HG03135 (cell line): ENCODE data around the gene TRAF3.
"Not testable (repeated sequence)": the region's sequence is repeated elsewhere in the genome, so short reads cannot be mapped to it uniquely, and the experiment has no call there.

ENCODE experiments used
- ATAC-seq: cut with Tn5 transposase; IDR thresholded peaks from one replicate; pipeline ENCODE4 v1.9.1; 2021; ENCODE audit warnings: mild to moderate bottlenecking, moderate library complexity; ENCODE audit not compliant: unreplicated experiment

The TRAF3 gene

GRCh38 chr14:102883554-102883953, 106.3 kb downstream of the TRAF3 start:
- no peak for ATAC-seq

GRCh38 chr14:102885737-102886447, 108.6 kb downstream of the TRAF3 start:
- ATAC-seq, result no peak

- ATAC-seq, result no peak
Measured at GRCh38 chr14:102888748-102889147, 111.5 kb downstream of the TRAF3 start.

- no peak for ATAC-seq
Measured at GRCh38 chr14:102889615-102890014, 112.4 kb downstream of the TRAF3 start.

- no peak for ATAC-seq
Measured at GRCh38 chr14:102891111-102891510, 113.9 kb downstream of the TRAF3 start.

GRCh38 chr14:102891556-102891955, 114.3 kb downstream of the TRAF3 start:
- ATAC-seq, result no peak

- no peak for ATAC-seq
Measured at GRCh38 chr14:102892651-102893050, 115.4 kb downstream of the TRAF3 start.

- no peak for ATAC-seq
Measured at GRCh38 chr14:102893452-102893851, 116.2 kb downstream of the TRAF3 start.

GRCh38 chr14:102896735-102897134, 119.5 kb downstream of the TRAF3 start:
- not testable (repeated sequence) for ATAC-seq

- no peak for ATAC-seq
Measured at GRCh38 chr14:102897299-102898027, 120.2 kb downstream of the TRAF3 start.

GRCh38 chr14:102898298-102898697, 121.0 kb downstream of the TRAF3 start:
- no peak for ATAC-seq

- no peak for ATAC-seq
Measured at GRCh38 chr14:102898776-102899515, 121.7 kb downstream of the TRAF3 start.

- ATAC-seq, result no peak
Measured at GRCh38 chr14:102899516-102899900, 122.3 kb downstream of the TRAF3 start.

GRCh38 chr14:102900631-102901571, 123.7 kb downstream of the TRAF3 start:
- ATAC-seq, result peak; percentile 54

GRCh38 chr14:102901633-102902032, 124.4 kb downstream of the TRAF3 start:
- ATAC-seq, result peak; percentile 72

- ATAC-seq, result peak; percentile 8
Measured at GRCh38 chr14:102902086-102902485, 124.8 kb downstream of the TRAF3 start.

GRCh38 chr14:102902523-102903247, 125.4 kb downstream of the TRAF3 start:
- no peak for ATAC-seq

GRCh38 chr14:102903248-102903888, 126.1 kb downstream of the TRAF3 start:
- no peak for ATAC-seq

- no peak for ATAC-seq
Measured at GRCh38 chr14:102903889-102904512, 126.8 kb downstream of the TRAF3 start.
